NCI-H1105 treated with DMSO at 0.1 percent for 48 hours (cell line): Measurements from ENCODE around the gene IL21.
"Not testable (repeated sequence)": the region's sequence is repeated elsewhere in the genome, so short reads cannot be mapped to it uniquely, and the experiment has no call there.

Source experiments
- DNase-seq: peaks from one replicate; lab custom pipeline; 2025; lab: John Stamatoyannopoulos, UW

IL21 gene

DNA sequence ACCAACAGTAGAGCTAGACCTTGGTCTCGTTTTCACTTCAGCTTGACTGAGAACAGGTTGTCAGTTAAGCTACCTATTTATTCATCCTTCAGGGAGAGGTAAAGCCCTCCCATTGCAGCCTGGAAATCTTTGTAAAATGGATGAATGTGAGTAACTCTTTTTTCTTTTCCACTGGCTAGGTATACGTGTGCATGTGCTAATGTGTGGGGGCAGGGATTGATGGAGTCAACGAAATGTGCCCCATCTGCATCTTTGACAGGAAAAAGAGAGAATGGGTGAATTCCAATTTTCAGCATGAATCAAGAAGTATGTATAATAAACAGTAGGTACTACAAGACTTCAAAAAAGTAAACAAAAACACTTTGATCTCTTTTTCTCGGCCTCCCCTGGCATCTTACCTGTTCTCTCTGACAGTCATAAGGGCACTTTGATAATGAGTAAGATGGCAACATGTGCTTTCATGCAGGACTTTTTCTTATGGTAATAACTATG is at the start of gene IL21:
IL21 (minus strand) TSS at position 51 of the 492 bp plus-strand sequence. CDS start 55 bp downstream, outside the sequence.
- DNase-seq: no peak

DNA sequence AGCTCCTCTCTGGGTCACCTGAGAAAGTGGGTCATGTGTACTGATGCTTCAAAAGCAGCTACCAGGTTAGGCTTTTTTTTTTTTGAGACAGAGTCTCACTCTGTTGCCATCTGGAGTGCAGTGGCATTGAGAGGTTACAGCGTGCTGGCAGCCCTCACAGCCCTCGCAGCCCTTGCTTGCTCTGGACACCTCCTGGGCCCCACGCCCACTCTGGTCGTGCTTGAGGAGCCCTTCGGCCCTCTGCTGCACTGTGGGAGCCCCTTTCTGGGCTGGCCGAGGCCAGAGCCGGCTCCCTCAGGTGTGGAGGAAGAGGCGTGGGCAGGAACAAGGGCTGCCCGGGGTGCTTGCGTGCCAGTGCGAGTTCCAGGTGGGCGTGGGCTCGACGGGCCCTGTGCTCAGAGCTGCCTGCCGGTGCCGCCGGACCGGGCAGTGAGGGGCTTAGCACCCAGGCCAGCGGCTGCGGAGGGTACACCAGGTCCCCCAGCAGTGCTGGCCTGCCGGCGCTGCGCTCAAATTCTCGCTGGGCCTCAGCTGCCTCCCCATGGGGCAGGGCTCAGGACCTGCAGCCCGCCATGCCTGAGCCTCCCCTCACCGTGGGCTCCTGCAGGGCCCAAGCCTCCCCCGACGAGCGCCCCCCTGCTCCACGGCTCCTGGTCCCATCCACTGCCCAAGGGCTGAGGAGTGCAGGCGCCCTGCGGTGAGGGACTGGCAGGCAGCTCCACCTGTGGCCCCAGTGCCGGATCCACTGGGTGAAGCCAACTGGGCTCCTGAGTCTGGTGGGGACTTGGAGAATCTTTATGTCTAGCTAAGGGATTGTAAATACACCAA is 49.3 kb upstream of the IL21 start:
- DNase-seq: no peak

GRCh38 chr4:122668241-122668640 is 47.4 kb upstream of the IL21 start:
- DNase-seq: no peak

DNA sequence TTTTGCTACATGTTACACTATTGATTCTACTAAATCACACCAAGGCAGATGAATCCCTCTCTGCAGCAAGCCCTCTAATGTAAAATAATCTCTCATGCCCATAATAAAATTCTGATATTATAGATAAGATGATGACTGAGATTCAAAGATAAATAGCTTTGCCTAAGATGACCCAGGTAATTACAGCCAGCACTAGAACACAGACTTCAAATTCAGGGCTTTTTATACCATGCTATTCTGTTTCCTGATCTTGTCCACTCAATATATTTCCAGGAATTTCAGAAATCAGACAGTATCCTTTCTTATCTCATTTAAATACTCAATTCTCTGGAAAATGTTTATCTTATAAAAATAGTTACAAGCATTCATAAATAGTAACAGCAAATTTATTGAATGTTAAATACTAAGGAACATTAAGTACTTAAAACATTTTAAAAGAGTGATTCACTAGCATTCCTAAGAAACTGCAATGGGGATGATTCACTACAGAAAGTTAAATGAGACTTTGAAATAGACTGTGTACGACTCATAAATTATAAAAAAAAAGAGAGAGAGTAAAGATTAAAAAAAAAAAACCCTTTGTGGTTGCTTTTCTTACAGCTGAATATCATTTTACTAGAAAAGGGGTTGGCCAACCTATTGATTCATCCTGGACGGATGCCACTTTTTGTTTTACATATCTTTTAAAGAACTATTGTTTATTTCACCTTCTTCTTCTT is 45.8 kb upstream of the IL21 start:
- DNase-seq: no peak

- DNase-seq: no peak
These were observed 44.5 kb upstream of the IL21 start for GRCh38 chr4:122665161-122665929.

GRCh38 chr4:122663814-122664610 is 43.1 kb upstream of the IL21 start:
- no peak for DNase-seq

DNA sequence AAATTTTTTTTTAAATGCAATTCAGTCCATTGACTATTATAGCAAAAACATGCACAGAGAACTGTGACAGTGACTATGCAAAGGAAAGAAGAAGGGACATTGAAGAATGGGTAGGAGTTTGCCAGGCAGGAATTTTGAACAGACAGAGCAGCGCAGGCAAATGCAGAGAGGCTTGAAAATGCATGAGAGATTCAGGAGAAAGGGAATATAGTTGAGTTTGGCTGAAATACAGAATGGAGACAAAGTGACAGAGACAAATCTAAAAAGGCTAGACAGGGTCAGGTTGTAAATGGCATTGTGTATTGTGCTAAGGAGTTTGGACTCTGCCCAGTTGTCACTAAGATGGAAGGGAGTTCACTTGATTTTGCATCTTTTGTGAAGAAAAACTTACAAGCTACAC is 42.4 kb upstream of the IL21 start:
- no peak for DNase-seq

- DNase-seq: no peak
These were observed 41.8 kb upstream of the IL21 start for GRCh38 chr4:122662701-122663100.

- no peak for DNase-seq
These were observed 40.6 kb upstream of the IL21 start for GRCh38 chr4:122661176-122662160.

GRCh38 chr4:122658818-122659295 is 38.0 kb upstream of the IL21 start:
- no peak for DNase-seq

DNA sequence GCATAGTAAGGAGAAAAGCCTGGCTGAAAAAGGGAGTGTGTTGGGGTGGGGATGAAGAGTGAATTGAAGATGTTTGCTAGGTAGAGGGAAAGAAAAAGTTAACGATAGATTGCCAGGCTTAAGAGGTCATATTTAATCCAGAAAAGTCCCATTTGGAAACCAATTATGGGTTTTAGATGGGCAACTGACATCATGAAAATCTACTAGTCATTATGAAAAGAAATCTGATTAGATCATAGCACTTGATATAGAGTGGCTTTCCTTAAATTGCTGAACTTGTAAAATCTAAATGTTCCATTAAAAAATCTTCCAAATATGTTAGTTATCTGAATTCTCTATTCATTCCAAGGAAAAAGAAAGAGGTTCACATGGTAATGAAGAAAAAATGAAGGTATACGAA is 37.5 kb upstream of the IL21 start:
- no peak for DNase-seq

DNA sequence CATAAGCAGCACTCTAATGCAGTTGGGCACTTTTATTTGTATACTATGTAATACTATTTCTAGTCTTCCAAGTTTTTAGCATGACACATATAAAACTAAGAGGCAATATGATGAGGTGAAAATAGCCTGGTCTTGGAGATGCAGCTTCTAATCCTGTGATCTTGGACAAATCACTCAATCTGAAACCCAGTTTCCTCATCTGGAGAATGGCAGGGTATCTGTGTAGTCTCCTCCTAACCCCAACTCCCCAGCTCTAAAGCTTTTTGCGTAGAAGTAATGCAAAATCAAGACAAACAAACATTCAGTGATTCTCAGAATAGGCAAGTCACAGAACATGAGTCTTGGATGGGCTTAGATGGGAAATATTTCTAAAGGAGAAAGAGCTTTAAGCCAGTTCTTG is 36.7 kb upstream of the IL21 start:
- no peak for DNase-seq

DNA sequence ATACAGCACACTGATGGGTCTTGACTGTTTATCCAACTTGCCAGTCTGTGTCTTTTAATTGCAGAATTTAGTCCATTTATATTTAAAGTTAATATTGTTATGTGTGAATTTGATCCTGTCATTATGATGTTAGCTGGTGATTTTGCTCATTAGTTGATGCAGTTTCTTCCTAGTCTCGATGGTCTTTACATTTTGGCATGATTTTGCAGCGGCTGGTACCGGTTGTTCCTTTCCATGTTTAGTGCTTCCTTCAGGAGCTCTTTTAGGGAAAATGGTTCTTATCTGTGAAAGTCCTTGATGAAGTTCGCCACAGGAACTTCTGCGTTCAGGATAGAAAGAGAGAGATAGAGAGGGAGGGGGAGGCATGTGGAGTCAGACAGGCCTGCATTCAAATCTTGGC is 35.7 kb upstream of the IL21 start:
- not testable (repeated sequence) for DNase-seq

DNA sequence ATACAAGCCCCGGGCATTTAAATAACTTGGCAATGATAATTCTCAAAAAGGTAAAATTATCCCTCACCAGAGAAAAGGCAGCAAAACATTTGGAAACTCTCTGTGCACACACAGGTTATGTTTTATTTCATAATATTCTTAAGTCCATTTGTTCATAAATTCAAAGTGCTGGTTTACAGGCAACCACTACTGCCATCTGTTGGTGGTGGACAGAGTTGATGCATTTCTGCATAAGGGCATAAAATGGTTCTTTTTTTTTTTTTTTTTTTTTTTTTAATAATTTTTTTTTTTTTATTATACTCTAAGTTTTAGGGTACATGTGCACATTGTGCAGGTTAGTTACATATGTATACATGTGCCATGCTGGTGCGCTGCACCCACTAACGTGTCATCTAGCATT is 31.5 kb upstream of the IL21 start:
- no peak for DNase-seq

- no peak for DNase-seq
These were observed 29.3 kb upstream of the IL21 start for GRCh38 chr4:122650148-122650547.

DNA sequence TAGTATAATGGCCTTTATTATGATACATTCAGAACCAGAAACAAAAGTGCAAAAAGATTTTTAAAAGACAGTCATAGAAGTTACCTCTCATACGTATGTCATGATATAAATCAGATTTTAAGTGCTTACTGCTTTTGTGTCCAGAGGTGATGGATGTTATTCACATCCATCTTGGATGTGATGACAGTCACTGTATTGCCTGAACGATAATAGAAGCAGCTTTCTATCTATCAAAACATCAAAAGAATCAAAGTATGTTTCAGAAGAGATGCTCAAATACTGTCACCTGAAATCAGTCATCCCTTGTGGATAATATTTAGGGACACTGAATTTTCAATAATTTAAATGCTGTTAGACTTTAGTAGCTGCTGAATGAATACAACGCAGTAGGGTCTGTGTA is 26.8 kb upstream of the IL21 start:
- no peak for DNase-seq

DNA sequence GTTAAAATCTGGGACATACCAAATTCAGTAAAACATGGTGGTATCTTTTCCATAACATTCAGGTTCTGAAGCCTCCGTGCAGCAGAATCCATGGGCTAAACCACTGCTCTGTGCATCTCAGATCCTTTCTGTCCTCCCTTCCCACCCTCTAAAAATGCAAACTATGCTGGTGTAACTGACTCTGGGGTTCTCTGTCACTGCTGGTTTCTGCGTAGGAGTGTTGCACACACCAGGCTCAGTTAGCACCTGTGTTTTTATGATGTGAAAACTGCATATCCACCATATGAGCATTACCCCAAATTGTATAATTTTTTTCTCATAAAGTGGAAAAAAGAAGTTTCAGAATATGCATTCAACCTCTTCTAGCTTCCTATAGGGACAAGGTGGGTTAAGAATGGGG is 22.4 kb upstream of the IL21 start:
- no peak for DNase-seq

DNA sequence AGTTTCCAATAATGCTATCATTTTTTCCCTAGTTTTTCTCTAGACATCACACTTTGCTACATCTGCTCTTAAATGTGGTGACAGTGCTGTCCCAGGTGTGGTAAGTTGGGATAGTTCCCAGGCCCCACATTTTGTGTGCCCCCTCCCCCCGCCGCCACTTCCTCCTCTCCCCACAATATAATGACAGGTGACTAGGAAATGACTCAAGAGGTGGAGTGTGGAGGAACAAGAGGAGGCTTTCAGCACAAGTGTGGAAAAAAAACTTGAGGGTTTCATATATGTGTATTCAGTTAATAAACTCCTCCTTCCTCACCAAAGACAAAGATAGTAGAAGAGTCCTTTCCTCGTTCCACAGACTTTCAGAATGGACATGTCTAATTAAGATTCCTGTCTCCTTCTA is 18.3 kb upstream of the IL21 start:
- DNase-seq: no peak

GRCh38 chr4:122636697-122637096 is 15.8 kb upstream of the IL21 start:
- no peak for DNase-seq

DNA sequence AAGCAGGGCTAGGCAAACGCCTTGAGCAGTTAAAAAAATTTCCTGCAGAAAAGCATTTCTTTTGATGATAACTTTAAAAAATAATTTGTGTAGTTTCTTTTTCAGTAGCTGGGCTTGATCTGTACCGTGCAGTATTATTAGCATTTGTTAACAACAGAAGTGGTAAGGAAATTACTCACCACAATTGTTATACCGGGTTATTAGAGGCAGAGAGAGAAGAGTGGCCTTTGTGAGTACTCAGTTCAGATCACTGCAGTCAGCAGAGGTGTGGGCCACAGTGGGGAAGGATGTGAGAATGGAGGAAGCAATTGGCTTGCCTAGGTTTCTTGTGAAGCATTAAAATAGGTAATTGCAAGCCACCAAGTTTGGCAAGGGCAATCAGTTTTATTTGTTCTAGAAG is 14.3 kb upstream of the IL21 start:
- no peak for DNase-seq
